A673 (cell line): ENCODE data around the gene GRHL1. TPM values are rescaled to one million over a fixed set of nuclear protein-coding genes. Genes with fewer than 3 reads are reported as not detected.

Experiments
- BruUV-seq: library from RNA; stranded (reverse); fragments of 400-500 nt; replicated peaks from 2 replicates; lab custom pipeline; 2021; lab: Mats Ljungman, UMichigan
- CTCF ChIA-PET: fragments of 300-600 bp; sonication (Branson Sonifier 250); formaldehyde crosslinking; loops from one replicate; lab custom pipeline; 2022; ENCODE audit warnings: antibody characterized with exemption; lab: Charles Lee
- POLR2A ChIA-PET: fragments of 300-600 bp; sonication (Branson Sonifier 250); formaldehyde crosslinking; loops from one replicate; lab custom pipeline; 2022; ENCODE audit warnings: antibody characterized with exemption; ENCODE audit not compliant: low non-redundant PET; lab: Charles Lee
- DNase-seq: peaks from one replicate; pipeline ENCODE4 v3.0.0-alpha.2; 2015; ENCODE audit warnings: low spot score
- H3K27ac ChIP-seq: fragments of 200-600 bp; sonication (generic); 2 replicates; pipeline ENCODE4 v1.5.1; 2016; ENCODE audit warnings: mixed run types, low read depth, mild to moderate bottlenecking, mixed read lengths, antibody characterized with exemption, low read length; ENCODE audit not compliant: poor library complexity, severe bottlenecking
- H3K27me3 ChIP-seq: fragments of 200-600 bp; sonication (generic); replicated peaks from 2 replicates; pipeline ENCODE4 v1.6.1; 2017; ENCODE audit warnings: mixed run types, low read depth, mild to moderate bottlenecking, mixed read lengths, antibody characterized with exemption, low read length; ENCODE audit not compliant: insufficient read depth, poor library complexity
- H3K36me3 ChIP-seq: fragments of 200-600 bp; sonication (generic); 2 replicates; pipeline ENCODE4 v1.6.1; 2016; ENCODE audit warnings: mixed run types, mild to moderate bottlenecking, mixed read lengths, antibody characterized with exemption, low read length; ENCODE audit not compliant: insufficient read depth, poor library complexity, severe bottlenecking
- H3K4me1 ChIP-seq: fragments of 200-600 bp; sonication (generic); 2 replicates; pipeline ENCODE4 v1.6.1; 2017; ENCODE audit warnings: mixed run types, mild to moderate bottlenecking, mixed read lengths, antibody characterized with exemption, low read length; ENCODE audit not compliant: insufficient read depth, poor library complexity, severe bottlenecking
- H3K4me3 ChIP-seq: fragments of 200-600 bp; sonication (generic); 2 replicates; pipeline ENCODE4 v1.5.1; 2016; ENCODE audit warnings: low read depth, mixed run types, mild to moderate bottlenecking, mixed read lengths, low read length; ENCODE audit not compliant: poor library complexity, severe bottlenecking
- H3K9me3 ChIP-seq: fragments of 200-600 bp; sonication (generic); 2 replicates; pipeline ENCODE4 v1.6.1; 2016; ENCODE audit warnings: mixed run types, low read depth, mild to moderate bottlenecking, mixed read lengths, antibody characterized with exemption, low read length; ENCODE audit not compliant: poor library complexity, severe bottlenecking
- EZH2 ChIP-seq: fragments of 200-600 bp; sonication (generic); IDR thresholded peaks from 2 replicates; pipeline ENCODE4 v1.6.1; 2017; ENCODE audit warnings: borderline replicate concordance, low read depth, mild to moderate bottlenecking, mixed read lengths, antibody characterized with exemption, low read length; ENCODE audit not compliant: poor library complexity, severe bottlenecking
- intact Hi-C: fragments of 100-400 bp; cut with micrococcal nuclease; formaldehyde crosslinking; loops from one replicate; pipeline ENCODE4 v1.10.0; 2022; ENCODE audit not compliant: unreplicated experiment
- total RNA-seq: library from RNA; stranded (reverse); gene quantifications from 2 replicates; pipeline ENCODE4 v1.2.3, GENCODE V29; 2021
- TF ChIP-seq, protein P1 (sequence below): fragments of 300-800, 200-600 bp; sonication (generic); conservative IDR thresholded peaks from 2 replicates; pipeline ENCODE4 v1.5.1; 2017; ENCODE audit warnings: low read depth, mild to moderate bottlenecking, antibody characterized with exemption, low read length, moderate library complexity, mixed read lengths

GRHL1 gene
- total RNA-seq, 1 experiment from 2014 or later, result 0.13 TPM

DNA sequence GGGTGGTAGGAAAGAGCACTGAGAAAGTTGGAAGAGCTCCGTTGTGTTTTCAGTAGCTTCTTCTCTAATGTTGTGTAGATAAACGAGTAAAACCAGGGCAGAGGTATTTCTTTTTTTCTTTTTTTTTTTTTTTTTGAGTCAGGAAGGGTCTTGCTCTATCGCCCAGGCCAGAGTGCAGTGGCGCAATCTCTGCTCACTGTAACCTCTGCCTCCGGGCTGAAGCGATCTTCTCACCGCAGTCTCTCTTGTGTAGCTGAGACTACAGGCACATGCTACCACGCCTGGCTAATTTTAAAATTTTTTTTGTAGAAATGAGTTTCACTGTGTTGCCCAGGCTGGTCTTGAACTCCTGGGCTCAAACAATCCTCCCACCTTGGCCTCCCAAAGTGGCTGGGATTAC lies 6.6 kb downstream of the GRHL1 start:
- H3K9me3 ChIP-seq, result no peaks in the 10 kb centered on the region
- H3K27me3 ChIP-seq, result peaks cover 17% of the 10 kb centered on the region
- intact Hi-C loops, result no loop called here
- POLR2A ChIA-PET, result no interaction called here
- no TSS peak for BruUV-seq
- no peaks in the 10 kb centered on the region for H3K4me1 ChIP-seq
- H3K36me3 ChIP-seq, result no peaks in the 10 kb centered on the region
- TF ChIP-seq EZH2, result no peak
- TF ChIP-seq, protein P1, sequence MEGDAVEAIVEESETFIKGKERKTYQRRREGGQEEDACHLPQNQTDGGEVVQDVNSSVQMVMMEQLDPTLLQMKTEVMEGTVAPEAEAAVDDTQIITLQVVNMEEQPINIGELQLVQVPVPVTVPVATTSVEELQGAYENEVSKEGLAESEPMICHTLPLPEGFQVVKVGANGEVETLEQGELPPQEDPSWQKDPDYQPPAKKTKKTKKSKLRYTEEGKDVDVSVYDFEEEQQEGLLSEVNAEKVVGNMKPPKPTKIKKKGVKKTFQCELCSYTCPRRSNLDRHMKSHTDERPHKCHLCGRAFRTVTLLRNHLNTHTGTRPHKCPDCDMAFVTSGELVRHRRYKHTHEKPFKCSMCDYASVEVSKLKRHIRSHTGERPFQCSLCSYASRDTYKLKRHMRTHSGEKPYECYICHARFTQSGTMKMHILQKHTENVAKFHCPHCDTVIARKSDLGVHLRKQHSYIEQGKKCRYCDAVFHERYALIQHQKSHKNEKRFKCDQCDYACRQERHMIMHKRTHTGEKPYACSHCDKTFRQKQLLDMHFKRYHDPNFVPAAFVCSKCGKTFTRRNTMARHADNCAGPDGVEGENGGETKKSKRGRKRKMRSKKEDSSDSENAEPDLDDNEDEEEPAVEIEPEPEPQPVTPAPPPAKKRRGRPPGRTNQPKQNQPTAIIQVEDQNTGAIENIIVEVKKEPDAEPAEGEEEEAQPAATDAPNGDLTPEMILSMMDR, result no peak
- no peak overlapping the region for H3K27ac ChIP-seq
- no peak for DNase-seq
- CTCF ChIA-PET, result interaction anchor here (0.7 kb wide), 1 partner anchor 145 kb away, joined by 7 read pairs; no protein-coding TSS in a partner anchor
- H3K4me3 ChIP-seq, result no peak overlapping the region

DNA sequence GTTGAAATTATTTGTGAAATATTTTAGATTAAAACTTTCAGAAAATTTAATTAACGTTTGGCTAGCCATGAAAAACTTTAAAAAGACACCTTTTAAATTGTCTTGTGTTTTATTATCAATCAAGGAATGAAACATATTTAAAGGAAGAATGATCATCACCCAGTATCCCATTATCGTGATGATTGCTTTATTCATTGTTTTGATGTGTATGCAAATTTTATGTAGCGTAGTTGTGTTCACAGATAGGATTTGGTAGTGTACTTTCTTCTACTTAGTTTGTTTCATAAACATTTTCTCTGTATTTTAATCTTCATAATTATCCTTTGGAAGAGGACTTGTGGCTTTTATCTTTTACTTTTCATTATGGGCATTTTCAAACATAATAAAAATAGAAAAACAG lies 7.8 kb downstream of the GRHL1 start:
- H3K4me3 ChIP-seq, result no peak overlapping the region
- POLR2A ChIA-PET, result no interaction called here

DNA sequence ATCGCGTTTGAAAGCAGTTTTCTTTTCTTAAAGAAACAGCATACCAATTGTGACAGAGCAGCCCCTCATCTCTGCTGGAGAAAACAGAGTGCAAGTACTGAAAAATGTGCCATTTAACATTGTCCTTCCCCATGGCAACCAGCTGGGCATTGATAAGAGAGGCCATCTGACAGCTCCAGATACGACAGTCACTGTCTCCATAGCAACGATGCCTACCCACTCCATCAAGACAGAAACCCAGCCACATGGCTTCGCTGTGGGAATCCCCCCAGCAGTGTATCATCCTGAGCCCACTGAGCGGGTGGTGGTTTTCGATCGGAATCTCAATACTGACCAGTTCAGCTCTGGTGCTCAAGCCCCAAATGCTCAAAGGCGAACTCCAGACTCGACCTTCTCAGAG lies 9.5 kb downstream of the GRHL1 start:
- TF ChIP-seq, protein P1, result no peak
- TF ChIP-seq EZH2, result no peak
- intact Hi-C loops, result no loop called here
- H3K4me1 ChIP-seq, result no peaks in the 10 kb centered on the region
- H3K27ac ChIP-seq, result no peak overlapping the region
- ChIA-PET CTCF (no interaction called here), POLR2A (no interaction called here)
- BruUV-seq, result no TSS peak
- no peaks in the 10 kb centered on the region for H3K36me3 ChIP-seq
- DNase-seq, result no peak
- H3K9me3 ChIP-seq, result no peaks in the 10 kb centered on the region
- H3K4me3 ChIP-seq, result no peak overlapping the region
- no peaks in the 10 kb centered on the region for H3K27me3 ChIP-seq

More for the DNA sequence above, 7.8 kb downstream of the GRHL1 start:
- no peaks in the 10 kb centered on the region for H3K9me3 ChIP-seq
- no peaks in the 10 kb centered on the region for H3K36me3 ChIP-seq
- TF ChIP-seq EZH2, result no peak
- TF ChIP-seq, protein P1, result no peak
- no TSS peak for BruUV-seq
- no peaks in the 10 kb centered on the region for H3K4me1 ChIP-seq
- no peak overlapping the region for H3K27ac ChIP-seq
- no peak for DNase-seq
- intact Hi-C loops, result no loop called here
- H3K27me3 ChIP-seq, result peaks cover 5% of the 10 kb centered on the region
- CTCF ChIA-PET, result no interaction called here
